ENCODE results near the gene PARN.
A peak's percentile ranks its signal among the peaks of the same experiment; 100 is the strongest.

The PARN gene

DNA sequence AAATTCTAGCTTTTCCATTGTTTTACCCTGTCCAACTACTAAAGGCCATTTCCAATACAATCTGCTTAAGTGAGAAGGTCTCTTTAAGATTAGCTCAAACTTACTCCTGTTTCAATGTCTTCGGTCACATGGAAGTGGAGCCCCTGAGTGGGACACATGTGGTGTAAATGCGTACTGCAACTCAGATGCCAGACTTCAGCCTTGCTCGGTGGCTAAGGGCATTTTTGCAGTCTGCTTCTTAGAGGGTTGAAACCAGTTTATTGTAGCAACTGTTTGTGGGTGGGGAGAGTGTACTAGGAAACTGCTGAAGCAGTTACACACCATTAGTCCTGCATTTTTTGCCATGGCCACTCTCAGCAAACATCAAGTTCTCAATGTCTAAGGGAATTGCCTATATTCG lies 140.6 kb downstream of the PARN start:
- Histone ChIP-seq H3K27ac (ENCODE audit: low read depth, low read length) (no peak overlapping the region), H3K4me1 (ENCODE audit: control insufficient read depth, insufficient read depth, low read length, unreplicated experiment) (peaks cover 27% of the 10 kb centered on the region)

DNA sequence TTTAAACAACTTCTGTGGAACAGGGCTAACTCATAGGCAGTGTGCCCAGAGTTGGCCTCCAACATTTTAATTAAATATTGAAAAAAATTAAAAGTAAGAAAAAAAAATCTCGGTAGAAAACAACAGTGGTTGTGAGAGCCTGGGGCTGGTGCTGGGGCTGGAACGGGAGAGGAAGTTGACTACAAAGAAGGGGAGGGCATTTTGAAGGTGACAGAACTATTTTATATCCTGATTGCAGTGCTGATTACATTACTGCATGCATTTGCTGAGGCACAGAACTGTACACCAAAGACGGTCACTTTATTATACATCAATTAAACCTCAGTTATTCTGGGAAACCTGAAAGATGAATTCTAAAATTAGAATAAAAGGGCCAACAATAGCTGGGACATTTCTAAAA lies 142.5 kb downstream of the PARN start:
- no peaks in the 10 kb centered on the region for H3K27me3 ChIP-seq (ENCODE audit: insufficient read depth, low read length)
- no peaks in the 10 kb centered on the region for H3K79me2 ChIP-seq (ENCODE audit: control insufficient read depth, insufficient read depth, low read length, unreplicated experiment)
- 0 out of 2 replicates have a peak overlapping the region, but pooled peaks have one; percentile 76 for H3K27ac ChIP-seq (ENCODE audit: low read depth, low read length)
- H2AFZ ChIP-seq (ENCODE audit: low read length, unreplicated experiment) = no peak overlapping the region
- H3K4me3 ChIP-seq (ENCODE audit: low read depth, low read length) = peak overlapping the region; percentile 69; the same call in 1 of the 2 replicates
- H3K36me3 ChIP-seq (ENCODE audit: insufficient read depth, low read length) = no peaks in the 10 kb centered on the region
- H3K4me1 ChIP-seq (ENCODE audit: control insufficient read depth, insufficient read depth, low read length, unreplicated experiment) = peaks cover 27% of the 10 kb centered on the region

More for the DNA sequence above, 140.6 kb downstream of the PARN start:
- Histone ChIP-seq H2AFZ (ENCODE audit: low read length, unreplicated experiment) (no peak overlapping the region), H3K79me2 (ENCODE audit: control insufficient read depth, insufficient read depth, low read length, unreplicated experiment) (no peaks in the 10 kb centered on the region), H3K4me3 (ENCODE audit: low read depth, low read length) (no peak overlapping the region), H3K36me3 (ENCODE audit: insufficient read depth, low read length) (no peaks in the 10 kb centered on the region), H3K27me3 (ENCODE audit: insufficient read depth, low read length) (no peaks in the 10 kb centered on the region)

DNA sequence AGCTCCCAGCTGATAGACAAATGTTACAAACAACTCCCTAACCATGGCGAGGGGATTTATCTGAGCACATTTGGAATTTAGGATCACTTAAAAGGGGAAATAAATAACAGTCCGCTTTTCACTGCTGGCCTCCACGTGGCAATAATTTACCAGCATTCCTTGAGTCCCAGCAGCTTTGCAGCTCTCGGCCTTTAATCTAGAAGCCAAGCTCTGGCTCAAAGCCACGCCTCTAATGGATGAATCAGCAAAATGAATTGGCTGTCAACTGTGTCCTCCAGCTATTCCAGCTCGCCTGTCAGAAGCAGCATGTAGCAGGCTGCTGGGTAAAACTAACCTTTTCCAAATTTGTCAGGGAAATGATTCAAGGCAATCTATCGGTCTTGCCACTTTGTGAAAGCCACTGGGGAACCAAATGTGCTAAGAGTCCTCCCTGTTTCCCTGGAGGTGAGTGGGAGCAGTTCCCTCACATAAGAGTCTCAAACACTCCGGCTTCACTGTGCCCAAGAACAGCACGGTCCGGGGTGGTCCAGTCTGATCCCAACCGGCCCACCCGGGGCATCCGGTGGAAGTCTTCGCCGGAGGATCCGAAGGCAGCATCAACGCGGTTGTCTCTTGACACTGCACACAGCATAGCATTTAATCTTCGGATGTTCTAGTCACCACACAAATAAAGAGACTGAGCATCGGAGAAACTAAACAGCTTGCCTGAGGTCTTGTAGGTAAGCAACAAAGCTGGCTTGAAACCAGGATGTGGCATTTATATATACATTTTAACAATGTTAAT lies 143.3 kb downstream of the PARN start:
- Histone ChIP-seq H3K79me2 (ENCODE audit: control insufficient read depth, insufficient read depth, low read length, unreplicated experiment) (no peaks in the 10 kb centered on the region), H3K27me3 (ENCODE audit: insufficient read depth, low read length) (no peaks in the 10 kb centered on the region), H3K36me3 (ENCODE audit: insufficient read depth, low read length) (no peaks in the 10 kb centered on the region), H2AFZ (ENCODE audit: low read length, unreplicated experiment) (peak overlapping the region; percentile 68), H3K4me3 (ENCODE audit: low read depth, low read length) (peak overlapping the region; percentile 69), H3K27ac (ENCODE audit: low read depth, low read length) (peak overlapping the region; percentile 76), H3K4me1 (ENCODE audit: control insufficient read depth, insufficient read depth, low read length, unreplicated experiment) (peaks cover 27% of the 10 kb centered on the region)

DNA sequence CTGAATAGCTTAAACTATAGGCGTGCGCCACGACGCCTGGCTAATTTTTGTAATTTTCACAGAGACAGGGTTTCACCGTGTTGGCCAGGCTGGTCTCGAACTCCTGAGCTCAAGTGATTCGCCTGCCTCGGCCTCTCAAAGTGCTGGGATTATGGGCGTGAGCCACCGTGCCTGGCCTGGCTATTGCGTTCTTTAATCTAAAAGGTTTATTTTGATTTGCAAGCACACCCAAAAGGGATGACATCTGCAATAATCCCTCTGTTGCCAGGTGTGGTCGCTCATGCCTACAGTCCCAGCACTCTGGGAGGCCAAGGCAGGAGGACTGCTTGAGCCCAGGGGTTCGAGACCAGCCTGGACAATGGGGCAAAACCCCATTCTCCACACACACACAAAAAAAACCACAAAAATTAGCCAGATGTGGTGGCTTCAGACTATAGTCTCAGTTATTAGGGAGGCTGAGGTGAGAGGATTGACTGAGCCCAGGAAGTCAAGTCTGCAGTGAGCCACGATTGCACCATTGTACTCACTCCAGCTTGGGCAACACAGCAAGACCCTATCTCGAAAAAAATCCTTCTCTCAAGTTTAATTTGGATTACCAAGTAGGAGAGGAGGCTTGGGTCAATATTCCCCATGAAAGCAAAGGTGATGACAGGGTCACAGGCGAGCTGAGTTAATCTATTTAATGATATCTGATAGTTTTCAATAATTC lies 144.1 kb downstream of the PARN start:
- H3K27me3 ChIP-seq (ENCODE audit: insufficient read depth, low read length) = no peaks in the 10 kb centered on the region
- H2AFZ ChIP-seq (ENCODE audit: low read length, unreplicated experiment) = peak overlapping the region; percentile 68
- H3K4me1 ChIP-seq (ENCODE audit: control insufficient read depth, insufficient read depth, low read length, unreplicated experiment) = peaks cover 27% of the 10 kb centered on the region
- H3K4me3 ChIP-seq (ENCODE audit: low read depth, low read length) = peak overlapping the region; percentile 69; the same call in 1 of the 2 replicates
- H3K27ac ChIP-seq (ENCODE audit: low read depth, low read length) = peak overlapping the region; percentile 76
- no peaks in the 10 kb centered on the region; the same call in 1 of the 2 replicates for H3K36me3 ChIP-seq (ENCODE audit: insufficient read depth, low read length)
- no peaks in the 10 kb centered on the region for H3K79me2 ChIP-seq (ENCODE audit: control insufficient read depth, insufficient read depth, low read length, unreplicated experiment)

DNA sequence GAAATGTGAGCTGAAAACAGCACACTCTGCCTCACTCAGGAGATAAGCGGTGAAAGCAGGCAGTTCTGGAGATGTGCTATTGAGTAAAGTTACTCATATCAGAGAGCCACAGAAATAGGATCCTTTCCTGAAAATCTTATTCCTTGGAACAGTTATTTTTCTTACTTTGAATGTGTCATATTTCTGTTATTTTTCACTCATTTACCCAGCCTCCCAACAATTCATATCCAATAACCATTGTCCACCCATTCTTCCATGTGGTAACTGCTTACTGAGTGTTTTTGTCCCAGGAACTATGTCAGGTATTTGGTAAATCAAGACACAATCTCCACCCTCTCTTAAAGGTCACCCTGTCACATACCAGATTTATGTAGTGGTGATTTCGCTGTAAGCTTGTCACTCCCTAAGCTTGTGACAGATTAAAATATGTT lies 144.9 kb downstream of the PARN start:
- H3K79me2 ChIP-seq (ENCODE audit: control insufficient read depth, insufficient read depth, low read length, unreplicated experiment) = no peaks in the 10 kb centered on the region
- H2AFZ ChIP-seq (ENCODE audit: low read length, unreplicated experiment) = no peak overlapping the region
- H3K27ac ChIP-seq (ENCODE audit: low read depth, low read length) = peak overlapping the region; percentile 17; the same call in 1 of the 2 replicates
- no peaks in the 10 kb centered on the region for H3K27me3 ChIP-seq (ENCODE audit: insufficient read depth, low read length)
- no peak overlapping the region for H3K4me3 ChIP-seq (ENCODE audit: low read depth, low read length)
- H3K4me1 ChIP-seq (ENCODE audit: control insufficient read depth, insufficient read depth, low read length, unreplicated experiment) = peaks cover 27% of the 10 kb centered on the region
- no peaks in the 10 kb centered on the region; the same call in 1 of the 2 replicates for H3K36me3 ChIP-seq (ENCODE audit: insufficient read depth, low read length)

DNA sequence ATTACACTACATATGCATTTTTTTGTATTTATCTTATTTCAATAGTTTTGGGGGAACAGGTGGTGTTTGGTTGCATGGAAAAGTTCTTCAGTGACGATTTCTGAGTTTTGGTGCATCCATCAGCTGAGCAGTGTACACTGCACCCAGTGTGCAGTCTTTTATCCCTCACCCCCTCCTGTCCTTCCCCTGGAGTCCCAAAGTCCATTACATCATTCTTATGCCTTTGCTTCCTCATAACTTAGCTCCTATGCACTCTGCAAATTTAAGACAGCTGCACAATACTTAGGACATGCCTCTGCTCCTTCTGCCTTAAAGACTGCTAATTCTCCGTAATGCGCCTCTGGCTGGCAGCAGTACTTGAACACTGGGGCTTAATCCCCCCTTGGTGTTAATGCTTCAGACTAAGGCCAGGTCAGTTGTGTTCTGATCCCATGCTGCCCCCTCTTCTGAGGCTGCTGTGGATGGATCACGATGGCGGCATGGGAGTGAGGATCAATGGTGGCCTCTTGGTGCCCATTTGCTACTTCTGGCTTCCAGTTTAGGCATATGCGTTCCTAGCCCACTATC lies 146.2 kb downstream of the PARN start:
- Histone ChIP-seq H3K79me2 (ENCODE audit: control insufficient read depth, insufficient read depth, low read length, unreplicated experiment) (no peaks in the 10 kb centered on the region), H3K27me3 (ENCODE audit: insufficient read depth, low read length) (no peaks in the 10 kb centered on the region), H3K27ac (ENCODE audit: low read depth, low read length) (no peak overlapping the region), H2AFZ (ENCODE audit: low read length, unreplicated experiment) (no peak overlapping the region), H3K4me3 (ENCODE audit: low read depth, low read length) (no peak overlapping the region), H3K36me3 (ENCODE audit: insufficient read depth, low read length) (peaks cover 6% of the 10 kb centered on the region; the same call in 1 of the 2 replicates), H3K4me1 (ENCODE audit: control insufficient read depth, insufficient read depth, low read length, unreplicated experiment) (peaks cover 27% of the 10 kb centered on the region)

DNA sequence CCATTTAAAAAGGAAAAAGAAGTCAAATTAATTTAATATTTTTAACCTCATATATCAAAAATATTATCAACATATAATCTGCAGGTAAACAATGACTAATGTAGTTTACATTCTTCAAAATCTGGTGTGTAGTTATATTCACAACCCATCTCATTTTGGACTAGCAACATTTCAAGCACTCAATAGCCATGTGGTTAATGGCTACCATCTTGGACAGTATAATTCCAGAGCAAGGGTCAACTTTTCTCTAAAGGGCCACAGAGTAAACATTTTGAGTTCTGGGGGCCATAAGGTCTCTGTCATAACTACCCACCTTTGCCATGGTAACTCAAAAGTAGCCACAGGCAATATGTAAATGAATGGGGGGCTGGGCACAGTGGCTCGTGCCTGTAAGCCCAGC lies 153.9 kb downstream of the PARN start:
- Histone ChIP-seq H3K27ac (ENCODE audit: low read depth, low read length) (no peak overlapping the region), H2AFZ (ENCODE audit: low read length, unreplicated experiment) (no peak overlapping the region), H3K27me3 (ENCODE audit: insufficient read depth, low read length) (no peaks in the 10 kb centered on the region), H3K36me3 (ENCODE audit: insufficient read depth, low read length) (peaks cover 9% of the 10 kb centered on the region; the same call in 1 of the 2 replicates), H3K79me2 (ENCODE audit: control insufficient read depth, insufficient read depth, low read length, unreplicated experiment) (no peaks in the 10 kb centered on the region), H3K4me1 (ENCODE audit: control insufficient read depth, insufficient read depth, low read length, unreplicated experiment) (no peaks in the 10 kb centered on the region), H3K4me3 (ENCODE audit: low read depth, low read length) (no peak overlapping the region)

DNA sequence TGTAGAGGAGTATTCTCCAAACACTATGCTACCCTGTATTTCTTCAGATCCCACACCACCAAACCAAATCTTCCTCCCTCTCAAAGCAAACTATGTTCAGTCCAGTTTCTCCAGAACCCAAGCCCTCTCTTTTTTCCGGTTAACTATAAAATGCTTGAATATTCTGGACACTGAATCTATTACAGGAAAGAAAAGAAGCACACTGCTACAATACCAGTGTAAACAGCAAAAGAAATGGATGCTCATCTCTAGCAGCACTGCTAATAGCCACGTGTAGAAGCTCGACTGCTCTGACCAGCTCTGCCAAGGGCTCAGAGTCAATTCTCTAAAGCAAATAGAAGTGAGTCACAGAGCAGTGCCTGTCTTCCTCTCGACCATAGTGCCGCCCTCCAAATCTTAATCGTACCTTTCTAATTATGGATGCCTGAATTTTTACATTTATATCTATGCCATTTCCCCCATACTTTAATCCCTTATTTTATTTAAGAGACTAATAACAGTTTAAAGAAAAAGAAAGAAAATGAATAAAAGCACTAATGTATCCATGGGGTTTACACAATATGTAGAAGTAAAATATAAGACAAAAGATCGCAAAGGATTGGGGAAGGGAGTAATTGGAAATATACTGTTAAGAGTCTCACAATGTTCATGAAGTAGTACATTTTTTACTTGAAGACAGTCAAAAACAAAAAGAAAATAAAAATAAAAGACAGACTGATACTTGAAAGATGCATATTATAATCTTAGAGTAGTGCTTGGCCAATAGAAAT lies 154.5 kb downstream of the PARN start:
- Histone ChIP-seq H3K27me3 (ENCODE audit: insufficient read depth, low read length) (no peaks in the 10 kb centered on the region), H3K36me3 (ENCODE audit: insufficient read depth, low read length) (peaks cover 9% of the 10 kb centered on the region; the same call in 1 of the 2 replicates), H3K4me1 (ENCODE audit: control insufficient read depth, insufficient read depth, low read length, unreplicated experiment) (no peaks in the 10 kb centered on the region), H3K79me2 (ENCODE audit: control insufficient read depth, insufficient read depth, low read length, unreplicated experiment) (no peaks in the 10 kb centered on the region), H3K27ac (ENCODE audit: low read depth, low read length) (no peak overlapping the region), H3K4me3 (ENCODE audit: low read depth, low read length) (no peak overlapping the region), H2AFZ (ENCODE audit: low read length, unreplicated experiment) (no peak overlapping the region)

DNA sequence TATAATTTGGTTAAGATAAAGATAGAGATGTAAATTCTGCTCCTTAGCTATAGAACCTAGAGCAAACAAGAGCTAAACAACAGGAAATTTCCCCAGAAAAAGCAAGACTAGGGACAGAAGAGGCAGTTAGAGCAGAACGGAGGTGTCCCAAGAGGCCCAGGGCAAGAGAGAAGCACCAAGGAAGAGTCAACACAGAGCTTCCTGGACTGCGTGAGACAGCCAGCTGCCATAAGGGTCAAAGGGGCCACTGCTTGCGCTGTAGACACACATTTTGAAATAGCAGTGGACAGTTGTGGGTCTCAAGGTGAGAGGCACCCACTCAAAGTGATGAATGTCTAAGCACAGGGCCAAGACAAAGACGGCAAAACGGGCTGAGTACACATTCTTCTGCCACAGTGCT lies 156.6 kb downstream of the PARN start:
- Histone ChIP-seq H3K4me1 (ENCODE audit: control insufficient read depth, insufficient read depth, low read length, unreplicated experiment) (no peaks in the 10 kb centered on the region), H3K36me3 (ENCODE audit: insufficient read depth, low read length) (no peaks in the 10 kb centered on the region), H3K27me3 (ENCODE audit: insufficient read depth, low read length) (no peaks in the 10 kb centered on the region)

DNA sequence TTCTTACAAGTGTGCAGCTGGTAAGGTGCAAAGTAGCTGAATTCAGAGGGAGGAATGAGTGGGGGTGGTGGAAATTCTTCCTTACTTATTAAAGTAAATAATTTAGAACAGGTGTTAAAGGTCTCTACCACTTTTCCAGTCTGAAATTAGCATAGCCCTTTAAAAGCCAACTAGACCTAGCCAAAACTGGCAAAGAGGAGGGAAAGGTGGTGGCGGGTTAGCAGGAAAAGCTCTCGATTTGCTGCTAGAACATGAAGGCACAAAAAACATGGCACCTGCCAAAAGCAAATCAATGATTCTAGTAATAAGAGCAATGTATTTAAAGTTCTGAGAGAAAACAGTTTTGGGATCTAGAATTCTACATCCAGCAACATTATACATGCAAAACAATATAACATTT lies 157.7 kb downstream of the PARN start:
- Histone ChIP-seq H3K36me3 (ENCODE audit: insufficient read depth, low read length) (no peaks in the 10 kb centered on the region), H3K4me1 (ENCODE audit: control insufficient read depth, insufficient read depth, low read length, unreplicated experiment) (no peaks in the 10 kb centered on the region), H3K79me2 (ENCODE audit: control insufficient read depth, insufficient read depth, low read length, unreplicated experiment) (no peaks in the 10 kb centered on the region), H3K27ac (ENCODE audit: low read depth, low read length) (no peak overlapping the region), H2AFZ (ENCODE audit: low read length, unreplicated experiment) (no peak overlapping the region), H3K27me3 (ENCODE audit: insufficient read depth, low read length) (no peaks in the 10 kb centered on the region), H3K4me3 (ENCODE audit: low read depth, low read length) (no peak overlapping the region)

More for the DNA sequence above, 156.6 kb downstream of the PARN start:
- Histone ChIP-seq H3K27ac (ENCODE audit: low read depth, low read length) (no peak overlapping the region), H2AFZ (ENCODE audit: low read length, unreplicated experiment) (no peak overlapping the region), H3K4me3 (ENCODE audit: low read depth, low read length) (no peak overlapping the region), H3K79me2 (ENCODE audit: control insufficient read depth, insufficient read depth, low read length, unreplicated experiment) (no peaks in the 10 kb centered on the region)
